ENCODE measurements around the gene RBM4. TPM values are rescaled to one million over a fixed set of nuclear protein-coding genes. Genes with fewer than 3 reads are reported as not detected.

The RBM4 gene
- total and polyA plus RNA-seq, 2 of the 13 experiments (the other 11 are each of a cell fraction or from before 2014, with no cell fraction given): 126 to 136 TPM

GRCh38 chr11:66694732-66695207, 56.3 kb downstream of the RBM4 start (continued):
- TF ChIP-seq BHLHE40 (IDR thresholded peaks at IDR 0.05; ENCODE audit: low read length) (0 out of 2 replicates have a peak, but pooled peaks have one; percentile 26), NFE2L1 (CRISPR knock-in tag; IDR thresholded peaks at IDR 0.05; ENCODE audit: borderline replicate concordance) (no peak), ZNF749 (CRISPR knock-in tag; IDR thresholded peaks at IDR 0.05; ENCODE audit: borderline replicate concordance) (no peak), HMG20A (CRISPR knock-in tag; IDR thresholded peaks at IDR 0.05; ENCODE audit: borderline replicate concordance) (peak; percentile 17; the same call in 1 of the 2 replicates), REL (CRISPR knock-in tag; conservative IDR thresholded peaks at IDR 0.05) (no peak), KLF16 (CRISPR knock-in tag; IDR thresholded peaks at IDR 0.05) (peak in 1 of 2 experiments; percentile 83; a peak in 1 of 4 replicates), TEAD3 (CRISPR knock-in tag; optimal IDR thresholded peaks at IDR 0.05; ENCODE audit: borderline replicate concordance) (peak; percentile 95), CBX5 (CRISPR knock-in tag; IDR thresholded peaks at IDR 0.05; ENCODE audit: borderline replicate concordance) (peak; percentile 37; the same call in 1 of the 2 replicates), PITX1 (CRISPR knock-in tag; IDR thresholded peaks at IDR 0.05) (peak; percentile 59; the same call in 1 of the 2 replicates), TSC22D2 (CRISPR knock-in tag; IDR thresholded peaks at IDR 0.05; ENCODE audit: borderline replicate concordance) (0 out of 2 replicates have a peak, but pooled peaks have one; percentile 32), ZFP1 (CRISPR knock-in tag; IDR thresholded peaks at IDR 0.05) (peak; percentile 82; the same call in 1 of the 2 replicates), YEATS2 (CRISPR knock-in tag; IDR thresholded peaks at IDR 0.05; ENCODE audit: borderline replicate concordance) (peak; percentile 76; the same call in 1 of the 2 replicates), ETV6 (CRISPR knock-in tag; conservative IDR thresholded peaks at IDR 0.05) (no peak), KDM5B (CRISPR knock-in tag; IDR thresholded peaks at IDR 0.05; ENCODE audit: borderline replicate concordance) (0 out of 2 replicates have a peak, but pooled peaks have one; percentile 37), NPAS2 (CRISPR knock-in tag; IDR thresholded peaks at IDR 0.05; ENCODE audit: borderline replicate concordance) (no peak), ZNF256 (CRISPR knock-in tag; conservative IDR thresholded peaks at IDR 0.05) (no peak), ZNF136 (CRISPR knock-in tag; IDR thresholded peaks at IDR 0.05; ENCODE audit: low read depth) (no peak), ZNF839 (CRISPR knock-in tag; IDR thresholded peaks at IDR 0.05; ENCODE audit: borderline replicate concordance) (0 out of 2 replicates have a peak, but pooled peaks have one; percentile 33), ZNF713 (CRISPR knock-in tag; IDR thresholded peaks at IDR 0.05) (no peak), ZNF230 (CRISPR knock-in tag; IDR thresholded peaks at IDR 0.05) (0 out of 2 replicates have a peak, but pooled peaks have one; percentile 87), ZNF580 (CRISPR knock-in tag; IDR thresholded peaks at IDR 0.05; ENCODE audit: borderline replicate concordance, low read depth) (peak; percentile 78; the same call in 1 of the 2 replicates), SP1 (IDR thresholded peaks at IDR 0.05) (no peak), SP1 (CRISPR knock-in tag; IDR thresholded peaks at IDR 0.05) (0 out of 2 replicates have a peak, but pooled peaks have one; percentile 13), FOXM1 (CRISPR knock-in tag; IDR thresholded peaks at IDR 0.05) (no peak), LCORL (IDR thresholded peaks at IDR 0.05) (no peak), LCORL (CRISPR knock-in tag; IDR thresholded peaks at IDR 0.05) (peak; percentile 36; the same call in 1 of the 2 replicates), CHD4 (IDR thresholded peaks at IDR 0.05; ENCODE audit: borderline replicate concordance, low read length) (no peak), PHF21A (CRISPR knock-in tag; IDR thresholded peaks at IDR 0.05) (peak; percentile 45; the same call in 1 of the 2 replicates), POLR2AphosphoS5 (IDR thresholded peaks at IDR 0.05; ENCODE audit: low read depth, low read length) (no peak)
- TF ChIP-seq, protein P1, sequence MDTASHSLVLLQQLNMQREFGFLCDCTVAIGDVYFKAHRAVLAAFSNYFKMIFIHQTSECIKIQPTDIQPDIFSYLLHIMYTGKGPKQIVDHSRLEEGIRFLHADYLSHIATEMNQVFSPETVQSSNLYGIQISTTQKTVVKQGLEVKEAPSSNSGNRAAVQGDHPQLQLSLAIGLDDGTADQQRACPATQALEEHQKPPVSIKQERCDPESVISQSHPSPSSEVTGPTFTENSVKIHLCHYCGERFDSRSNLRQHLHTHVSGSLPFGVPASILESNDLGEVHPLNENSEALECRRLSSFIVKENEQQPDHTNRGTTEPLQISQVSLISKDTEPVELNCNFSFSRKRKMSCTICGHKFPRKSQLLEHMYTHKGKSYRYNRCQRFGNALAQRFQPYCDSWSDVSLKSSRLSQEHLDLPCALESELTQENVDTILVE (CRISPR knock-in tag; IDR thresholded peaks at IDR 0.05): peak; percentile 42; the same call in 1 of the 2 replicates
- TF ChIP-seq, protein P2, sequence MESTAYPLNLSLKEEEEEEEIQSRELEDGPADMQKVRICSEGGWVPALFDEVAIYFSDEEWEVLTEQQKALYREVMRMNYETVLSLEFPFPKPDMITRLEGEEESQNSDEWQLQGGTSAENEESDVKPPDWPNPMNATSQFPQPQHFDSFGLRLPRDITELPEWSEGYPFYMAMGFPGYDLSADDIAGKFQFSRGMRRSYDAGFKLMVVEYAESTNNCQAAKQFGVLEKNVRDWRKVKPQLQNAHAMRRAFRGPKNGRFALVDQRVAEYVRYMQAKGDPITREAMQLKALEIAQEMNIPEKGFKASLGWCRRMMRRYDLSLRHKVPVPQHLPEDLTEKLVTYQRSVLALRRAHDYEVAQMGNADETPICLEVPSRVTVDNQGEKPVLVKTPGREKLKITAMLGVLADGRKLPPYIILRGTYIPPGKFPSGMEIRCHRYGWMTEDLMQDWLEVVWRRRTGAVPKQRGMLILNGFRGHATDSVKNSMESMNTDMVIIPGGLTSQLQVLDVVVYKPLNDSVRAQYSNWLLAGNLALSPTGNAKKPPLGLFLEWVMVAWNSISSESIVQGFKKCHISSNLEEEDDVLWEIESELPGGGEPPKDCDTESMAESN (CRISPR knock-in tag; conservative IDR thresholded peaks at IDR 0.05): 0 out of 2 replicates have a peak, but pooled peaks have one; percentile 32

Data from HepG2 (cell line).